ENCODE results near the gene CRLF2.
"Not testable (repeated sequence)": the region's sequence is repeated elsewhere in the genome, so short reads cannot be mapped to it uniquely, and the experiment has no call there.

Gene CRLF2

GRCh38 chrX:1165535-1166196, 46.8 kb downstream of the CRLF2 start:
- FAIRE-seq, result no peak

- no peak for FAIRE-seq
These were observed 47.8 kb downstream of the CRLF2 start for GRCh38 chrX:1164322-1165288.

- no peak for FAIRE-seq
These were observed 49.2 kb downstream of the CRLF2 start for GRCh38 chrX:1163231-1163630.

GRCh38 chrX:1162119-1162916, 50.1 kb downstream of the CRLF2 start:
- no peak for FAIRE-seq

GRCh38 chrX:1159548-1159947, 52.9 kb downstream of the CRLF2 start:
- no peak for FAIRE-seq

- FAIRE-seq, result not testable (repeated sequence)
These were observed 55.6 kb downstream of the CRLF2 start for GRCh38 chrX:1156681-1157455.

- no peak for FAIRE-seq
These were observed 58.5 kb downstream of the CRLF2 start for GRCh38 chrX:1153940-1154339.

- no peak for FAIRE-seq
These were observed 60.4 kb downstream of the CRLF2 start for GRCh38 chrX:1152090-1152489.

- no peak for FAIRE-seq
These were observed 60.9 kb downstream of the CRLF2 start for GRCh38 chrX:1151378-1152077.

GRCh38 chrX:1150569-1151347, 61.7 kb downstream of the CRLF2 start:
- FAIRE-seq, result no peak

- no peak for FAIRE-seq
These were observed 64.6 kb downstream of the CRLF2 start for GRCh38 chrX:1147611-1148515.

- no peak for FAIRE-seq
These were observed 68.2 kb downstream of the CRLF2 start for GRCh38 chrX:1144293-1144692.

Data from A204.1 (cell line).